ENCODE results near the gene OGT. TPM values are rescaled to one million over a fixed set of nuclear protein-coding genes. Genes with fewer than 3 reads are reported as not detected.

The OGT gene
- total RNA-seq, 1 experiment from 2014 or later = 143 TPM

GRCh38 chrX:71623714-71624113 lies 90.8 kb downstream of the OGT start:
- DNase-seq (ENCODE audit: low read depth, low spot score) (no peak), ATAC-seq (no peak)
- ChIA-PET CTCF (no interaction called here), RAD21 (ENCODE audit: low non-redundant PET in 1 of 2, low total read pairs in 2 of 2, uncharacterized antibody in 2 of 2, unreplicated experiment in 2 of 2) (no interaction called here), POLR2A (no interaction called here)
- Histone ChIP-seq H3K36me3 (ENCODE audit: control insufficient read depth in 1 of 2, insufficient read depth in 2 of 2, low read length in 2 of 2) (no peaks in the 10 kb centered on the region), H3K4me3 (replicated peaks in 1 of 2; ENCODE audit: low read depth in 1 of 2, low read length in 2 of 2) (no peak overlapping the region), H3K4me2 (ENCODE audit: low read length) (no peak overlapping the region), H3K27ac (ENCODE audit: low read depth, low read length) (no peak overlapping the region), H4K20me1 (ENCODE audit: insufficient read depth) (no peaks in the 10 kb centered on the region), H3K9me2 (ENCODE audit: insufficient read depth) (no peaks in the 10 kb centered on the region), H3K4me1 (ENCODE audit: control insufficient read depth in 1 of 2, insufficient read depth in 2 of 2, low read length in 2 of 2) (peaks cover 9 to 19% of the 10 kb centered on the region in 2 experiments), H3K79me2 (ENCODE audit: insufficient read depth, low read length) (no peaks in the 10 kb centered on the region), H3K9me3 (ENCODE audit: control insufficient read depth in 1 of 2, insufficient read depth in 1 of 2, low read depth in 1 of 2, low read length in 2 of 2) (no peaks in the 10 kb centered on the region), H3K27me3 (ENCODE audit: insufficient read depth, low read length) (no peaks in the 10 kb centered on the region), H3K9ac (ENCODE audit: low read length) (no peak overlapping the region), H2AFZ (ENCODE audit: low read depth, low read length, poor library complexity, severe bottlenecking) (no peak overlapping the region)
- intact Hi-C loops (cut with micrococcal nuclease) = no loop called here
- TF ChIP-seq JUND (IDR thresholded peaks at IDR 0.05) (no peak), YY1 (IDR thresholded peaks at IDR 0.05; ENCODE audit: extremely low read depth, insufficient replicate concordance, low read depth, low read length) (no peak), CEBPB (IDR thresholded peaks at IDR 0.05; ENCODE audit: low read depth) (no peak), RAD21 (IDR thresholded peaks at IDR 0.05; ENCODE audit: low read depth) (no peak), EZH2phosphoT487 (IDR thresholded peaks at IDR 0.05; ENCODE audit: borderline replicate concordance) (no peak), CTCF (IDR thresholded peaks at IDR 0.05 in 2 of 3, conservative IDR thresholded peaks at IDR 0.05 in 1 of 3; ENCODE audit: borderline replicate concordance in 1 of 3, insufficient read depth in 1 of 3, low read depth in 2 of 3, low read length in 2 of 3) (no peak), TCF7L2 (IDR thresholded peaks at IDR 0.05; ENCODE audit: borderline replicate concordance, extremely low read depth, insufficient read depth, insufficient read length) (no peak), POLR2AphosphoS5 (IDR thresholded peaks at IDR 0.05; ENCODE audit: low read depth, low read length) (no peak), CBX3 (IDR thresholded peaks at IDR 0.05; ENCODE audit: low read depth) (no peak), SIN3A (IDR thresholded peaks at IDR 0.05; ENCODE audit: low read depth) (no peak), EGR1 (IDR thresholded peaks at IDR 0.05; ENCODE audit: low read depth) (no peak)
- TF ChIP-seq, protein P1, sequence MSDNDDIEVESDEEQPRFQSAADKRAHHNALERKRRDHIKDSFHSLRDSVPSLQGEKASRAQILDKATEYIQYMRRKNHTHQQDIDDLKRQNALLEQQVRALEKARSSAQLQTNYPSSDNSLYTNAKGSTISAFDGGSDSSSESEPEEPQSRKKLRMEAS (IDR thresholded peaks at IDR 0.05) = no peak
- TF ChIP-seq, protein P2, sequence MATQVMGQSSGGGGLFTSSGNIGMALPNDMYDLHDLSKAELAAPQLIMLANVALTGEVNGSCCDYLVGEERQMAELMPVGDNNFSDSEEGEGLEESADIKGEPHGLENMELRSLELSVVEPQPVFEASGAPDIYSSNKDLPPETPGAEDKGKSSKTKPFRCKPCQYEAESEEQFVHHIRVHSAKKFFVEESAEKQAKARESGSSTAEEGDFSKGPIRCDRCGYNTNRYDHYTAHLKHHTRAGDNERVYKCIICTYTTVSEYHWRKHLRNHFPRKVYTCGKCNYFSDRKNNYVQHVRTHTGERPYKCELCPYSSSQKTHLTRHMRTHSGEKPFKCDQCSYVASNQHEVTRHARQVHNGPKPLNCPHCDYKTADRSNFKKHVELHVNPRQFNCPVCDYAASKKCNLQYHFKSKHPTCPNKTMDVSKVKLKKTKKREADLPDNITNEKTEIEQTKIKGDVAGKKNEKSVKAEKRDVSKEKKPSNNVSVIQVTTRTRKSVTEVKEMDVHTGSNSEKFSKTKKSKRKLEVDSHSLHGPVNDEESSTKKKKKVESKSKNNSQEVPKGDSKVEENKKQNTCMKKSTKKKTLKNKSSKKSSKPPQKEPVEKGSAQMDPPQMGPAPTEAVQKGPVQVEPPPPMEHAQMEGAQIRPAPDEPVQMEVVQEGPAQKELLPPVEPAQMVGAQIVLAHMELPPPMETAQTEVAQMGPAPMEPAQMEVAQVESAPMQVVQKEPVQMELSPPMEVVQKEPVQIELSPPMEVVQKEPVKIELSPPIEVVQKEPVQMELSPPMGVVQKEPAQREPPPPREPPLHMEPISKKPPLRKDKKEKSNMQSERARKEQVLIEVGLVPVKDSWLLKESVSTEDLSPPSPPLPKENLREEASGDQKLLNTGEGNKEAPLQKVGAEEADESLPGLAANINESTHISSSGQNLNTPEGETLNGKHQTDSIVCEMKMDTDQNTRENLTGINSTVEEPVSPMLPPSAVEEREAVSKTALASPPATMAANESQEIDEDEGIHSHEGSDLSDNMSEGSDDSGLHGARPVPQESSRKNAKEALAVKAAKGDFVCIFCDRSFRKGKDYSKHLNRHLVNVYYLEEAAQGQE (IDR thresholded peaks at IDR 0.05; ENCODE audit: low read depth) = no peak
- BruUV-seq (replicated peaks) = no TSS peak

All from HCT116 (cell line).